Measurements from ENCODE around the gene ABR. TPM values are rescaled to one million over a fixed set of nuclear protein-coding genes. Genes with fewer than 3 reads are reported as not detected.

The ABR gene
- total and polyA plus RNA-seq, 12 donors = 5.3 to 152 (median 105) TPM

DNA sequence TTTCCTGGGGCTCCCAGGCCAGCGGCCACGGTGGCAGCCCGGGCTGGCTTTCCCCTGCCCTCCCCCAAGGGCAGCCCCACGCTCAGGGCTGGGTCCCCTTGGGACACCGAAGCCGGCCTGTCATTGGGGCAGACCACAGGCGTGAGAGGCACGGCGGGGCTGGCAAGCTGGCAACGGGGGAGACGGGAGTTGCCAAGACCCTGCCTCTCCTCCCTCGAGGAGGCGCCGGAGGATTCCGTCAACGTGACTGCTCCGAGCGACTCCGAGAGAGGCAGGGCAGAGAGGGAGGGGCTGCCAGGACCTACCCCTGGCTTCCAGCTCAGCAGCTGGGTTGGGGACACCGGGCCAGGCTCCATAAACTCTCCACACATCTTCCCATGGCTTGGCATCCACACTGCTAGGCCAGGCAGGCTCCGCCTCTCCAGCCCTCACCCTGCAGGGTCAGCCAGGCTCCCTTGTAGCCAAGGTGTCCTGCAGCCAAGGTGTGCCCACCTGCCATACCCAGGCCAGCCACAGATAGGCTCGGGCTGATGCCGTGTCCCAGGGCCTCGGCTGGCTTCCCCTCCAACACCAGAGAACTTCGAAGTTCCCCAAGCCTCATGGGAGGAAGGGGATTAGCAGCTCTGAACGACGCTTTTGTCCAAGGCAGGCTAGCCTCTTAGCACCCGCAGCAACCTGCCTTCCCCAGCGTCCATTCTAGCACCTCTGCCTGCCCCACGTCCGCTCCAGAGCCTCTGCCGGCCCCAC lies 157.3 kb downstream of the ABR start:
- no peak overlapping the region for H3K27ac ChIP-seq
- intact Hi-C loops (cut with DNase I) = no loop called here
- WGBS, 4 donors = 86 to 92% (median 87%) methylated on average over 9 to 32 of the region's 32 CpGs

DNA sequence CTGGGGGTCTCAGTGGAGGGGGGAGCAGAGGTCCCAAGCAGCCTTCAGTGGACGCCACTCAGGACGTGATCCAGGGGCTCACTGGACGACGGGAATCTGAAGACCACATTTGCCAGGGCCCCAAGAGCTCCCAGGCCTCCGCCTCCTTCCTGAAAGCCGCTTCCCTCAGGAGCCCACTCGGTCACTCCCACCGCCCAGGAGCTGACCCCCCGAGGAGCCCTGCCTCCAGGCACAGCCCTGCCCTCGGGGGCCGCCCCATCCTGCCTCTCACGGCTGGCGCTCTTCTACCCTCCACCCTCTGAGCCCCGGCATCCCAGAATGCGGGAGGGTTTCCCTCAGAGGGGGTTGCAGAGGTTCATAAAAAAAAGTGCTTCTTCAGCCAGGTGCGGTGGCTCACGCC lies 158.6 kb downstream of the ABR start:
- Histone ChIP-seq H3K4me1 (replicated peaks in 1 of 2) (no peaks in the 10 kb centered on the region), H3K27me3 (no peaks in the 10 kb centered on the region), H3K4me3 (no peak overlapping the region), H3K36me3 (replicated peaks in 1 of 2) (peaks cover 0 to 4% of the 10 kb centered on the region in 2 donors), H3K27ac (no peak overlapping the region), H3K9me3 (replicated peaks in 1 of 3) (no peaks in the 10 kb centered on the region)
- intact Hi-C loops (cut with DNase I) = no loop called here
- no peak for TF ChIP-seq POLR2A (IDR thresholded peaks at IDR 0.05)
- TF ChIP-seq, protein P1, sequence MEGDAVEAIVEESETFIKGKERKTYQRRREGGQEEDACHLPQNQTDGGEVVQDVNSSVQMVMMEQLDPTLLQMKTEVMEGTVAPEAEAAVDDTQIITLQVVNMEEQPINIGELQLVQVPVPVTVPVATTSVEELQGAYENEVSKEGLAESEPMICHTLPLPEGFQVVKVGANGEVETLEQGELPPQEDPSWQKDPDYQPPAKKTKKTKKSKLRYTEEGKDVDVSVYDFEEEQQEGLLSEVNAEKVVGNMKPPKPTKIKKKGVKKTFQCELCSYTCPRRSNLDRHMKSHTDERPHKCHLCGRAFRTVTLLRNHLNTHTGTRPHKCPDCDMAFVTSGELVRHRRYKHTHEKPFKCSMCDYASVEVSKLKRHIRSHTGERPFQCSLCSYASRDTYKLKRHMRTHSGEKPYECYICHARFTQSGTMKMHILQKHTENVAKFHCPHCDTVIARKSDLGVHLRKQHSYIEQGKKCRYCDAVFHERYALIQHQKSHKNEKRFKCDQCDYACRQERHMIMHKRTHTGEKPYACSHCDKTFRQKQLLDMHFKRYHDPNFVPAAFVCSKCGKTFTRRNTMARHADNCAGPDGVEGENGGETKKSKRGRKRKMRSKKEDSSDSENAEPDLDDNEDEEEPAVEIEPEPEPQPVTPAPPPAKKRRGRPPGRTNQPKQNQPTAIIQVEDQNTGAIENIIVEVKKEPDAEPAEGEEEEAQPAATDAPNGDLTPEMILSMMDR (IDR thresholded peaks at IDR 0.05) = no peak
- WGBS, 4 donors = 86 to 94% (median 94%) methylated on average over 8 to 17 of the region's 17 CpGs
- DNase-seq = no peak

More for the DNA sequence above, 157.3 kb downstream of the ABR start:
- no peaks in the 10 kb centered on the region for H3K4me1 ChIP-seq (replicated peaks in 1 of 2)
- peaks cover 0 to 4% of the 10 kb centered on the region in 2 donors for H3K36me3 ChIP-seq (replicated peaks in 1 of 2)
- TF ChIP-seq POLR2A (IDR thresholded peaks at IDR 0.05) = no peak
- TF ChIP-seq, protein P1 (IDR thresholded peaks at IDR 0.05) = no peak
- no peak overlapping the region for H3K4me3 ChIP-seq
- no peaks in the 10 kb centered on the region for H3K9me3 ChIP-seq (replicated peaks in 1 of 3)
- DNase-seq = no peak
- H3K27me3 ChIP-seq = no peaks in the 10 kb centered on the region

DNA sequence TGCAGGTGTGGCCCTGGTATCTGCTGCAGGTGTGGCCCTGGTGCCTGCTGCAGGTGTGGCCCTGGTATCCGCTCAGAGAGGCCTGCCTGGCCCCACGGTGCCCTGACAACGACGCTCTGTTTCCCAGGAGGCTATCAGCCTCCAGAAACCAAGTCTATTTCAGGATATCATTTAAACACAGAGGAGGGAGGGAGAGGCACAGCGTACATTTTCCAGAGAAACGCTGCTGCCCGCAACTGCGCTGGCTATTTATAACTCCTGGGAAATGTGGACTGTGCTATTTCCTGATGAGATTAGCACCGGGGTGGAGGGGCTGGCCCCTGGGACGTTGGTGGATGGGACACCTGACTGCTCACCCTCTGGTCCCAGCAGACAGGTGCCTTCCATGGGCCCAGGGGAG lies 160.3 kb downstream of the ABR start:
- H3K4me1 ChIP-seq (replicated peaks in 1 of 2) = no peaks in the 10 kb centered on the region
- H3K4me3 ChIP-seq = no peak overlapping the region

DNA sequence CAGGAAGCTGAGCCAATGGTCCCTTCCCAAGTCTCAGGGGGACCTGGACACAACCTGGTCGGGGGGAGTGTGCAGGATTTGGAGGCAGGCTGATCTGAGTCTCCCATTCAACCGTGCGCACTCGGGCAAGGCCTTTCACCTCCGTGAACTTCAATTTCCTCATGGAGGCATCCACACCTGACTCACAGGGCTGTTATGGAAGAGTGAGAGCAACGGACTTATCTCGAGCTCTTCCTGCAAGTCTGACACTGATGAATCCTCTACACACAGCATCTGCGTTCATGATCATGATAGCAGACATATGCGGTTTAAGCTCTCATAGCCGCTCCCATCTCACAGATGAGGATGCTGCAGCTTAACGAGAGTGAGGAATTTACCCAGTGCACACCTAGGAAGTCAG lies 161.2 kb downstream of the ABR start:
- Histone ChIP-seq H3K4me3 (no peak overlapping the region), H3K4me1 (replicated peaks in 1 of 2) (no peaks in the 10 kb centered on the region), H3K27ac (no peak overlapping the region), H3K9me3 (replicated peaks in 1 of 3) (no peaks in the 10 kb centered on the region), H3K27me3 (no peaks in the 10 kb centered on the region), H3K36me3 (replicated peaks in 1 of 2) (peaks cover 0 to 4% of the 10 kb centered on the region in 2 donors)
- no peak for DNase-seq
- TF ChIP-seq POLR2A (IDR thresholded peaks at IDR 0.05) = no peak
- TF ChIP-seq, protein P1 (IDR thresholded peaks at IDR 0.05) = no peak
- 74 to 86% (median 78%) methylated on average over 10 to 11 of the region's 11 CpGs for WGBS, 4 donors
- intact Hi-C loops (cut with DNase I) = no loop called here

More for the DNA sequence above, 160.3 kb downstream of the ABR start:
- Histone ChIP-seq H3K27me3 (no peaks in the 10 kb centered on the region), H3K36me3 (replicated peaks in 1 of 2) (peaks cover 0 to 4% of the 10 kb centered on the region in 2 donors), H3K27ac (no peak overlapping the region), H3K9me3 (replicated peaks in 1 of 3) (no peaks in the 10 kb centered on the region)
- DNase-seq = no peak
- 61 to 87% (median 68%) methylated on average over 6 to 10 of the region's 10 CpGs for WGBS, 4 donors
- TF ChIP-seq POLR2A (IDR thresholded peaks at IDR 0.05) = no peak
- TF ChIP-seq, protein P1 (IDR thresholded peaks at IDR 0.05) = no peak
- intact Hi-C loops (cut with DNase I) = no loop called here

Data from adrenal gland (tissue), 12 donors.